Parathyroid adenoma (tissue), 2 donors: ENCODE results near the gene CUX1.
A peak's percentile ranks its signal among the peaks of the same experiment; 100 is the strongest.

Experiments used
- H2AFZ ChIP-seq: fragments of 300-600 bp; sonication (generic); one replicate; pipeline ENCODE4 v1.7.0; 2017; ENCODE audit warnings: antibody characterized with exemption, mild to moderate bottlenecking
- H3K27ac ChIP-seq: fragments of 300-600 bp; sonication (generic); one replicate; pipeline ENCODE4 v1.7.0; 2017
- H3K27me3 ChIP-seq: fragments of 300-600 bp; sonication (generic); one replicate; pipeline ENCODE4 v1.7.0; 2017; ENCODE audit warnings: low read length; ENCODE audit not compliant: control insufficient read depth, insufficient read depth
- H3K36me3 ChIP-seq: fragments of 300-600 bp; sonication (generic); one replicate; pipeline ENCODE4 v1.7.0; 2017; ENCODE audit warnings: low read length; ENCODE audit not compliant: control insufficient read depth, insufficient read depth
- H3K4me1 ChIP-seq: fragments of 300-600 bp; sonication (generic); one replicate; pipeline ENCODE4 v1.7.0; 2017; ENCODE audit warnings: control low read depth
- H3K4me2 ChIP-seq: fragments of 300-600 bp; sonication (generic); one replicate; pipeline ENCODE4 v1.7.0; 2017; ENCODE audit warnings: low read length
- H3K4me3 ChIP-seq: fragments of 300-600 bp; sonication (generic); one replicate; pipeline ENCODE4 v1.7.0; 2017; ENCODE audit warnings: low read depth, low read length
- H3K79me2 ChIP-seq: fragments of 300-600 bp; sonication (generic); one replicate; pipeline ENCODE4 v1.7.0; 2017; ENCODE audit warnings: control low read depth
- H3K9ac ChIP-seq: fragments of 300-600 bp; sonication (generic); one replicate; pipeline ENCODE4 v1.7.0; 2017; ENCODE audit warnings: mild to moderate bottlenecking
- H3K9me3 ChIP-seq: fragments of 300-600 bp; sonication (generic); one replicate; pipeline ENCODE4 v1.7.0; 2017; ENCODE audit warnings: low read length; ENCODE audit not compliant: control insufficient read depth
- CTCF ChIP-seq: fragments of 300-600 bp; sonication (generic); IDR thresholded peaks from one replicate; pipeline ENCODE4 v1.7.0; 2017; ENCODE audit warnings: antibody characterized with exemption, mild to moderate bottlenecking
- donor health status: primary hyperparathyroidism.

Gene CUX1

GRCh38 chr7:102196028-102196427, 378.6 kb downstream of the CUX1 start:
- Histone ChIP-seq H3K27ac (no peak overlapping the region), H3K9ac (no peak overlapping the region), H2AFZ (no peak overlapping the region), H3K9me3 (no peaks in the 10 kb centered on the region), H3K36me3 (no peaks in the 10 kb centered on the region), H3K79me2 (peaks cover 7% of the 10 kb centered on the region), H3K27me3 (no peaks in the 10 kb centered on the region), H3K4me3 (no peak overlapping the region), H3K4me2 (no peak overlapping the region), H3K4me1 (peaks cover 5% of the 10 kb centered on the region)
- TF ChIP-seq CTCF = no peak

- TF ChIP-seq CTCF = no peak
Observed at GRCh38 chr7:102197161-102197560, 379.7 kb downstream of the CUX1 start.

GRCh38 chr7:102197599-102197998, 380.2 kb downstream of the CUX1 start:
- no peak overlapping the region for H3K27ac ChIP-seq
- TF ChIP-seq CTCF = no peak
- H3K27me3 ChIP-seq = no peaks in the 10 kb centered on the region
- H3K36me3 ChIP-seq = no peaks in the 10 kb centered on the region
- H2AFZ ChIP-seq = no peak overlapping the region
- H3K79me2 ChIP-seq = peaks cover 13% of the 10 kb centered on the region
- no peak overlapping the region for H3K4me3 ChIP-seq
- no peak overlapping the region for H3K4me2 ChIP-seq
- peaks cover 5% of the 10 kb centered on the region for H3K4me1 ChIP-seq
- no peak overlapping the region for H3K9ac ChIP-seq
- H3K9me3 ChIP-seq = no peaks in the 10 kb centered on the region

More at GRCh38 chr7:102197161-102197560, 379.7 kb downstream of the CUX1 start:
- peaks cover 5% of the 10 kb centered on the region for H3K4me1 ChIP-seq
- no peak overlapping the region for H2AFZ ChIP-seq
- H3K27me3 ChIP-seq = no peaks in the 10 kb centered on the region
- peaks cover 13% of the 10 kb centered on the region for H3K79me2 ChIP-seq
- no peak overlapping the region for H3K9ac ChIP-seq
- no peaks in the 10 kb centered on the region for H3K9me3 ChIP-seq
- H3K4me3 ChIP-seq = no peak overlapping the region
- no peaks in the 10 kb centered on the region for H3K36me3 ChIP-seq
- no peak overlapping the region for H3K27ac ChIP-seq
- no peak overlapping the region for H3K4me2 ChIP-seq

GRCh38 chr7:102198417-102198956, 381.1 kb downstream of the CUX1 start:
- peak overlapping the region; percentile 57 for H3K27ac ChIP-seq
- peaks cover 5% of the 10 kb centered on the region for H3K4me1 ChIP-seq
- H3K36me3 ChIP-seq = no peaks in the 10 kb centered on the region
- H3K9me3 ChIP-seq = no peaks in the 10 kb centered on the region
- peak overlapping the region; percentile 60 for H2AFZ ChIP-seq
- H3K4me3 ChIP-seq = no peak overlapping the region
- H3K27me3 ChIP-seq = no peaks in the 10 kb centered on the region
- TF ChIP-seq CTCF = no peak
- peaks cover 13% of the 10 kb centered on the region for H3K79me2 ChIP-seq
- no peak overlapping the region for H3K9ac ChIP-seq
- no peak overlapping the region for H3K4me2 ChIP-seq

- Histone ChIP-seq H3K4me1 (peaks cover 5% of the 10 kb centered on the region), H3K27me3 (no peaks in the 10 kb centered on the region), H2AFZ (no peak overlapping the region), H3K36me3 (no peaks in the 10 kb centered on the region), H3K4me2 (no peak overlapping the region), H3K4me3 (no peak overlapping the region), H3K9me3 (no peaks in the 10 kb centered on the region), H3K27ac (no peak overlapping the region), H3K79me2 (peaks cover 16% of the 10 kb centered on the region), H3K9ac (no peak overlapping the region)
- no peak for TF ChIP-seq CTCF
Observed at GRCh38 chr7:102201576-102201975, 384.1 kb downstream of the CUX1 start.
